Fibroblast of skin of left quadriceps (primary cell): ENCODE results near the gene ARAP1.

ENCODE experiments used
- DNase-seq, 2 experiments: peaks; one replicate each; pipeline ENCODE4 v3.0.0-alpha.2; 2013; ENCODE audit warnings: low read depth in 2 of 2

The ARAP1 gene

GRCh38 chr11:72705442-72706365 is 46.5 kb downstream of the ARAP1 start:
- DNase-seq = no peak

GRCh38 chr11:72704783-72705265 is 47.4 kb downstream of the ARAP1 start:
- DNase-seq = no peak

- DNase-seq = no peak
Measured at GRCh38 chr11:72704028-72704782, 48.0 kb downstream of the ARAP1 start.

- DNase-seq = peak; percentile 59 to 60
Measured at GRCh38 chr11:72703267-72704008, 48.8 kb downstream of the ARAP1 start.

- no peak for DNase-seq
Measured at GRCh38 chr11:72702577-72703241, 49.5 kb downstream of the ARAP1 start.

GRCh38 chr11:72702096-72702495 is 50.1 kb downstream of the ARAP1 start:
- no peak for DNase-seq

GRCh38 chr11:72701466-72701865 is 50.7 kb downstream of the ARAP1 start:
- no peak for DNase-seq

- DNase-seq = no peak
Measured at GRCh38 chr11:72700146-72700545, 52.1 kb downstream of the ARAP1 start.

- no peak for DNase-seq
Measured at GRCh38 chr11:72697814-72698213, 54.4 kb downstream of the ARAP1 start.

GRCh38 chr11:72696866-72697700 is 55.1 kb downstream of the ARAP1 start:
- no peak for DNase-seq

- no peak for DNase-seq
Measured at GRCh38 chr11:72695354-72695753, 56.9 kb downstream of the ARAP1 start.

GRCh38 chr11:72693271-72693968 is 58.8 kb downstream of the ARAP1 start:
- no peak for DNase-seq

- DNase-seq = no peak
Measured at GRCh38 chr11:72692498-72693237, 59.5 kb downstream of the ARAP1 start.

- no peak for DNase-seq
Measured at GRCh38 chr11:72690166-72690565, 62.0 kb downstream of the ARAP1 start.

GRCh38 chr11:72688929-72689328 is 63.3 kb downstream of the ARAP1 start:
- no peak for DNase-seq

- DNase-seq = no peak
Measured at GRCh38 chr11:72688486-72688885, 63.7 kb downstream of the ARAP1 start.

GRCh38 chr11:72687326-72687725 is 64.9 kb downstream of the ARAP1 start:
- no peak for DNase-seq

- DNase-seq = peak; percentile 28 to 34
Measured at GRCh38 chr11:72686639-72687220, 65.5 kb downstream of the ARAP1 start.
